GM13977 (cell line): ENCODE measurements around the gene DGCR2.

Experiments
- DNase-seq: peaks from one replicate; pipeline ENCODE4 v3.0.0; 2012; ENCODE audit warnings: low spot score
- in situ Hi-C: fragments of 300-500 bp; cut with MboI; formaldehyde crosslinking; loops from one replicate; pipeline ENCODE4 v1.12.0; 2022; ENCODE audit warnings: low sequenced_read_pairs, low pct_unique_long_range_greater_than_20kb, mixed read lengths, inconsistent platforms; ENCODE audit not compliant: unreplicated experiment
- TF ChIP-seq, protein P1 (sequence below): IDR thresholded peaks from 2 replicates; pipeline ENCODE4 v1.5.1; 2012; ENCODE audit warnings: mild to moderate bottlenecking, control low read depth; ENCODE audit not compliant: insufficient read depth; ENCODE audit errors: extremely low read depth, missing control alignments

Gene DGCR2

DNA sequence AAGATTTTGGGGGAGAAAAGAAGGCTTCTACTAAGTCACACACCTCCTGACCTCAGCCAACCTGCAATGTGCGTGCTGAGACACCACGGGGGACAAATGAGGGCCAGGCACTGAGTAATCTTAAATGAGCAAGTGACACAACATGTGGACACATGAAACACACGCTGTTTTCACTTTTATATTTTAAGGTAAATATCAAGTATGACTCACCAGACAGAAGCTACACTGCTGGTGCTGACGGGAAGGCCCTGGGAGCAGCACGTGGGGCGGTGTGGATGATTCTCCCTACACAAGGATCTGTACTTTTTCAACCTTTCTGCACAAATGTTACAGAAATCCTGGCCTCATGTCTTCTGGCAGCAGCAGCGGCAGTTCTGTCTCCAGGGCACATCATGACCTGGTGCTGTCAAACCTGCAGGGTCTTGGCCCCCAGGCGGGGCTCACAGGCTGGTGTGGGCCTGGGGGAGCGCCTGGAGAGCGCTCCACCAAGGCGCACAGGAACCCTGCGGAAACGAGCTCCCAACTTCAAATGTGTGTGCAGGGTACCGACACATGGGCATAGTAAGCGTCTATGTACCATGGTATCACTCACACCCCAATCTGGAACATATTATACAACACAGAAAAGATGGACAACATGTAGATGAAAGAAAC is 61.7 kb downstream of the DGCR2 start:
- in situ Hi-C loops, result no loop called here
- TF ChIP-seq, protein P1, sequence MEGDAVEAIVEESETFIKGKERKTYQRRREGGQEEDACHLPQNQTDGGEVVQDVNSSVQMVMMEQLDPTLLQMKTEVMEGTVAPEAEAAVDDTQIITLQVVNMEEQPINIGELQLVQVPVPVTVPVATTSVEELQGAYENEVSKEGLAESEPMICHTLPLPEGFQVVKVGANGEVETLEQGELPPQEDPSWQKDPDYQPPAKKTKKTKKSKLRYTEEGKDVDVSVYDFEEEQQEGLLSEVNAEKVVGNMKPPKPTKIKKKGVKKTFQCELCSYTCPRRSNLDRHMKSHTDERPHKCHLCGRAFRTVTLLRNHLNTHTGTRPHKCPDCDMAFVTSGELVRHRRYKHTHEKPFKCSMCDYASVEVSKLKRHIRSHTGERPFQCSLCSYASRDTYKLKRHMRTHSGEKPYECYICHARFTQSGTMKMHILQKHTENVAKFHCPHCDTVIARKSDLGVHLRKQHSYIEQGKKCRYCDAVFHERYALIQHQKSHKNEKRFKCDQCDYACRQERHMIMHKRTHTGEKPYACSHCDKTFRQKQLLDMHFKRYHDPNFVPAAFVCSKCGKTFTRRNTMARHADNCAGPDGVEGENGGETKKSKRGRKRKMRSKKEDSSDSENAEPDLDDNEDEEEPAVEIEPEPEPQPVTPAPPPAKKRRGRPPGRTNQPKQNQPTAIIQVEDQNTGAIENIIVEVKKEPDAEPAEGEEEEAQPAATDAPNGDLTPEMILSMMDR, result no peak
- DNase-seq, result no peak

DNA sequence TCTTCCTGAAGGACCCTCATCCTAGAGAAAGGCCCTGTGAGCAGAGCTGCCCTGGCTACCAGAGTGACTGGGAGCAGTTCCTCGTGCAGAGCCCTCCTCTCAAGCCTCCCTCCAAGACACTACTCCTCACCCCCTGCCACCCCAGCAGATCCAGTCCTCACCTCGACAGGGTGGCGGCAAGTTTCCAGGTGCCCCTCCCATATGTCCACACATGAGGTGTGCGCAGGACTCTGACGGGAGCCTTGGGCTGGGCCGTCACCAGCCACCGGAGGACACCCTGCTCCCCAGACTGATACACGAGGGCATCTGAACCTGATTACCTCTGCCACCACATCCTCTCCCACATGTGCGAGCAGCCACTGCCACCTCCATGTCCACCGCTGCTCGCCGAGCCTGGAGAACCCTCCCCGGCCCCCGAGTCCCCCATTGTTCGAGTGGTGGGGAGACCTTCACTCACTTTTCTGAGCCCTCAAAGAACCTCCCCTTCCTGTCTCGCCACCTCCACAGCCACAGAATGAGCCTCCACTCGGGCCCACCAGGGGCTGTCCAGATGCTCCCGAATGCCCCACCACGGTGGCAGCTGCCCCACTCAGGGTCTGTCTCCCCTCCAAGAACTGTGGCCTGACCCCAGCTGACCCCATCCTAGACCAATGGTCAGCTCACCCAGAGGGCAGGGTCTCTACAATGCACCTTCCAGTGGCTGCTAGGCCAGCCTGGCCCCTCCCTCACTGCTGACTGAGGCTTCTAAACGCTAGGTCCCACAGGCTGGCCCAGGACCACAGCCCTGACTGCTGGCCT is 62.5 kb downstream of the DGCR2 start:
- no peak for DNase-seq
- in situ Hi-C loops, result no loop called here
- TF ChIP-seq, protein P1, result no peak

- TF ChIP-seq, protein P1, result no peak
- DNase-seq, result no peak
- in situ Hi-C loops, result no loop called here
These were observed 63.3 kb downstream of the DGCR2 start for GRCh38 chr22:19058713-19059451.

GRCh38 chr22:19057999-19058491 is 64.2 kb downstream of the DGCR2 start:
- in situ Hi-C loops, result no loop called here
- TF ChIP-seq, protein P1, result no peak

DNA sequence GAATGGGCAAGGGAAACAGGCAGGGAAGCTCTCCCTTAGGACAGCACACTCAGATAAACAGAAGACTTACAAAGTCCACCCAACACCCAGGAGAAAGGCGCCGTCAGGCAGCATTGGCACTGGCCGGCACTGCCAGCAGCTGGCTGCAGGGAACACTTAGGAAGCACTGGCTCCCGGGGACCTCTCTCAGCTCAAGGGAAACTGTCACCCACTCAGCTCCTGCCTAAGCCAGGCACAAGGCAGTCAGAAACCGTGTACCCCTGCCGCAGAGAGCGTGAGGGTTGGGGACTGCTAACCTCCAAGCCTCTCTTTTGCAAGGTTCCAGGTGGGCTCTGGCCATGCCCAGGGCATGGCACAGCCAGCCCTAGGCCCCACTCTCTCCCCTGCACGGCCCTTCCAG is 64.7 kb downstream of the DGCR2 start:
- in situ Hi-C loops, result no loop called here
- DNase-seq, result no peak
- TF ChIP-seq, protein P1, result no peak

More at GRCh38 chr22:19057999-19058491, 64.2 kb downstream of the DGCR2 start:
- no peak for DNase-seq

GRCh38 chr22:19056951-19057401 is 65.2 kb downstream of the DGCR2 start:
- TF ChIP-seq, protein P1, result no peak
- no peak for DNase-seq
- in situ Hi-C loops, result no loop called here
